Gastroesophageal sphincter (tissue), 4 donors: ENCODE results near the gene KLHDC2. TPM values are rescaled to one million over a fixed set of nuclear protein-coding genes. Genes with fewer than 3 reads are reported as not detected.
"Not testable (repeated sequence)": the region's sequence is repeated elsewhere in the genome, so short reads cannot be mapped to it uniquely, and the experiment has no call there.

ENCODE experiments used
- ATAC-seq: fragments of 150-250 bp; one replicate; pipeline ENCODE4 v1.9.1; 2016; ENCODE audit warnings: mild to moderate bottlenecking, moderate library complexity
- H3K27ac ChIP-seq, 4 donors: fragments of 200-600 bp; sonication (generic) in 3 of 4; 1 replicate in 3 of 4; 2 replicates in 1 of 4; pipeline ENCODE4 v1.5.1; 2016 to 2019
- H3K27me3 ChIP-seq: fragments of 200-600 bp; sonication (generic); one replicate; pipeline ENCODE4 v1.5.1; 2019
- H3K36me3 ChIP-seq, 2 donors: fragments of 200-600 bp; sonication (generic); one replicate each; pipeline ENCODE4 v1.5.1; 2019; ENCODE audit warnings: control low read depth in 1 of 2
- H3K4me1 ChIP-seq, 3 donors: fragments of 200-600 bp; sonication (generic); 1 replicate in 2 of 3; 2 replicates in 1 of 3; pipeline ENCODE4 v1.5.1; 2016 to 2019; ENCODE audit warnings: control low read depth in 2 of 3
- H3K4me3 ChIP-seq, 2 donors: fragments of 200-600 bp; sonication (generic); one replicate each; pipeline ENCODE4 v1.5.1; 2019; ENCODE audit warnings: mild to moderate bottlenecking in 1 of 2, moderate library complexity in 1 of 2
- H3K9me3 ChIP-seq, 3 donors: fragments of 200-600 bp; sonication (generic); one replicate each; pipeline ENCODE4 v1.5.1; 2017 to 2019; ENCODE audit warnings: control low read depth in 2 of 3
- CTCF ChIP-seq, 4 experiments: fragments of 200-600 bp in 2 of 4; fragments of 450-650 bp in 2 of 4; sonication (generic) in 1 of 4; IDR thresholded peaks; one replicate each; pipeline ENCODE4 v1.5.1; 2017 to 2019; ENCODE audit warnings: antibody characterized with exemption in 4 of 4, mild to moderate bottlenecking in 2 of 4, moderate library complexity in 2 of 4
- EP300 ChIP-seq: sonication (generic); formaldehyde crosslinking; IDR thresholded peaks from one replicate; pipeline ENCODE4 v1.6.1; 2017; ENCODE audit warnings: antibody characterized with exemption, mild to moderate bottlenecking
- POLR2A ChIP-seq, 2 donors: fragments of 450-650 bp; IDR thresholded peaks; one replicate each; pipeline ENCODE4 v1.6.1; 2017; ENCODE audit warnings: antibody characterized with exemption in 2 of 2, mild to moderate bottlenecking in 2 of 2, moderate library complexity in 1 of 2
- POLR2AphosphoS5 ChIP-seq: sonication (generic); formaldehyde crosslinking; IDR thresholded peaks from one replicate; pipeline ENCODE4 v1.6.1; 2017; ENCODE audit warnings: antibody characterized with exemption
- WGBS, 2 donors: methylation state at CpG; one replicate each; pipeline ENCODE4 v1.1.5; 2018; ENCODE audit warnings: low coverage in 1 of 2; 5-methylcytosine and 5-hydroxymethylcytosine counted together
- total RNA-seq, 4 donors: library from RNA; depleted of rRNA; stranded (reverse); fragments of >200 nt; gene quantifications; one replicate each; pipeline ENCODE4 v1.1.0, GENCODE V29; 2016

The KLHDC2 gene
- total RNA-seq, 4 donors from 2014 or later: 72.3 to 113 (median 97.1) TPM

GRCh38 chr14:49778421-49778820 lies 10.5 kb downstream of the KLHDC2 start:
- WGBS, 2 donors: 100% methylated on average over 1 to 2 of the region's 2 CpGs
- Histone ChIP-seq H3K9me3 (no peaks in the 10 kb centered on the region), H3K4me3 (no peak overlapping the region), H3K4me1 (peaks cover 0 to 6% (median 0%) of the 10 kb centered on the region in 3 donors), H3K36me3 (peaks cover 12 to 100% of the 10 kb centered on the region in 2 donors), H3K27me3 (no peaks in the 10 kb centered on the region), H3K27ac (no peak overlapping the region)
- no peak for ATAC-seq
- TF ChIP-seq EP300 (no peak), POLR2AphosphoS5 (no peak), CTCF (IDR thresholded peaks at IDR 0.05) (no peak), POLR2A (IDR thresholded peaks at IDR 0.05) (no peak)

- not testable (repeated sequence) for H3K27me3 ChIP-seq, H3K4me1 ChIP-seq, ATAC-seq, H3K4me3 ChIP-seq, H3K27ac ChIP-seq, H3K9me3 ChIP-seq
- peaks cover 16 to 100% of the 10 kb centered on the region in 2 donors for H3K36me3 ChIP-seq
- 87 to 100% methylated on average over 3 to 4 of the region's 7 CpGs for WGBS, 2 donors
Measured at GRCh38 chr14:49781040-49781439, 13.1 kb downstream of the KLHDC2 start.

GRCh38 chr14:49783394-49784014 lies 15.6 kb downstream of the KLHDC2 start:
- ATAC-seq: no peak
- H3K9me3 ChIP-seq: no peaks in the 10 kb centered on the region
- H3K27me3 ChIP-seq: no peaks in the 10 kb centered on the region
- 60 to 76% methylated on average over 3 of the region's 3 CpGs for WGBS, 2 donors
- peaks cover 20 to 100% of the 10 kb centered on the region in 2 donors for H3K36me3 ChIP-seq
- no peak for TF ChIP-seq POLR2AphosphoS5
- TF ChIP-seq POLR2A (IDR thresholded peaks at IDR 0.05): no peak
- no peak for TF ChIP-seq CTCF (IDR thresholded peaks at IDR 0.05)
- no peak for TF ChIP-seq EP300
- no peak overlapping the region for H3K4me3 ChIP-seq
- H3K4me1 ChIP-seq: peaks cover 0 to 6% (median 0%) of the 10 kb centered on the region in 3 donors
- H3K27ac ChIP-seq: no peak overlapping the region

GRCh38 chr14:49786315-49786714 lies 18.4 kb downstream of the KLHDC2 start:
- peaks cover 0 to 6% (median 0%) of the 10 kb centered on the region in 3 donors for H3K4me1 ChIP-seq
- ATAC-seq: no peak
- H3K4me3 ChIP-seq: no peak overlapping the region
- peaks cover 22 to 100% of the 10 kb centered on the region in 2 donors for H3K36me3 ChIP-seq
- no peaks in the 10 kb centered on the region for H3K27me3 ChIP-seq
- H3K9me3 ChIP-seq: no peaks in the 10 kb centered on the region
- H3K27ac ChIP-seq: no peak overlapping the region
- TF ChIP-seq POLR2A (IDR thresholded peaks at IDR 0.05) (no peak), POLR2AphosphoS5 (no peak), EP300 (no peak), CTCF (IDR thresholded peaks at IDR 0.05) (no peak)
- WGBS, 2 donors: 92 to 100% methylated on average over 2 of the region's 2 CpGs

- ATAC-seq: no peak
- WGBS, 2 donors: 0% methylated on average over 1 of the region's 1 CpG; no CpG with 5 or more reads in 1 of the 2 donors
- peaks cover 18 to 100% of the 10 kb centered on the region in 2 donors for H3K36me3 ChIP-seq
Measured at GRCh38 chr14:49792618-49793017, 24.7 kb downstream of the KLHDC2 start.

More at GRCh38 chr14:49792618-49793017, 24.7 kb downstream of the KLHDC2 start:
- Histone ChIP-seq H3K9me3 (no peaks in the 10 kb centered on the region), H3K27me3 (no peaks in the 10 kb centered on the region), H3K27ac (no peak overlapping the region), H3K4me1 (no peaks in the 10 kb centered on the region), H3K4me3 (no peak overlapping the region)
- TF ChIP-seq POLR2AphosphoS5 (no peak), EP300 (no peak), CTCF (IDR thresholded peaks at IDR 0.05) (no peak), POLR2A (IDR thresholded peaks at IDR 0.05) (no peak)
